ENCODE data around the gene TRIO. TPM values are rescaled to one million over a fixed set of nuclear protein-coding genes. Genes with fewer than 3 reads are reported as not detected.

Gene TRIO
- total and polyA plus RNA-seq, 7 donors, result 18.5 to 77.5 (median 35.0) TPM

GRCh38 chr5:14209222-14209822, 66.2 kb downstream of the TRIO start:
- Histone ChIP-seq H3K9me3 (no peaks in the 10 kb centered on the region), H3K27me3 (ENCODE audit: insufficient read depth in 3 of 3, low read length in 2 of 3) (no peaks in the 10 kb centered on the region), H3K27ac (no peak overlapping the region), H3K36me3 (ENCODE audit: insufficient read depth in 1 of 2, low read depth in 1 of 2) (no peaks in the 10 kb centered on the region), H3K4me1 (peaks cover 74% of the 10 kb centered on the region), H3K4me3 (no peak overlapping the region)
- no peak for TF ChIP-seq CTCF (IDR thresholded peaks at IDR 0.05)
- intact Hi-C loops (cut with DNase I), result no loop called here
- WGBS, 3 donors, result 92 to 95% (median 94%) methylated on average over 9 of the region's 9 CpGs
- ATAC-seq (no peak), DNase-seq (no peak)

DNA sequence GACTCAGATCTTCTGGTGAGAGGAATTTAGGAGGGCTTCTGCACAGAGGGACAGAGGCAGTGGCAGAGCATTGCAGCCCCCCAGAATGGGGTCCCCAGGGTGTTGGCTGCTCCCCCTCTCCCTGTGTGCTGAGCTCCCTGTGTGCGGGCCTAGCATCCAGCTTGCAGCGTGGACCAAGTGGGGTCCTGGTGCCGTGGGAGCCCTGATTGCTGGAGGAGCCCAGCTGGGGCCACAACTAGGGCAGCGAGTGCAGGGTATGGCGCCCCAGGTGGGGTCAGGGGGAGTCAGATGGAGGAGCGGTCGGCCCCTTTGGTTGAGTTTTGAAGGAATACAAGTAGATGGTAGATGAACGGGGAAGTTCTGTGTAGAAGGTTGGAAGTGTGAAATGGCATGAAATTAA, 66.7 kb downstream of the TRIO start:
- intact Hi-C loops (cut with DNase I), result no loop called here
- Histone ChIP-seq H3K27ac (no peak overlapping the region), H3K4me3 (no peak overlapping the region), H3K36me3 (ENCODE audit: insufficient read depth in 1 of 2, low read depth in 1 of 2) (no peaks in the 10 kb centered on the region), H3K4me1 (peaks cover 69% of the 10 kb centered on the region), H3K27me3 (ENCODE audit: insufficient read depth in 3 of 3, low read length in 2 of 3) (no peaks in the 10 kb centered on the region), H3K9me3 (no peaks in the 10 kb centered on the region)
- WGBS, 3 donors, result 96 to 97% (median 96%) methylated on average over 8 of the region's 8 CpGs
- no peak for DNase-seq
- TF ChIP-seq CTCF (IDR thresholded peaks at IDR 0.05), result no peak
- ATAC-seq, result no peak

GRCh38 chr5:14210729-14211128, 67.6 kb downstream of the TRIO start:
- intact Hi-C loops (cut with DNase I), result no loop called here
- no peak overlapping the region for H3K27ac ChIP-seq
- H3K4me1 ChIP-seq, result peaks cover 62% of the 10 kb centered on the region
- no peak for ATAC-seq
- no peak overlapping the region for H3K4me3 ChIP-seq
- H3K36me3 ChIP-seq (ENCODE audit: insufficient read depth in 1 of 2, low read depth in 1 of 2), result no peaks in the 10 kb centered on the region
- H3K9me3 ChIP-seq, result no peaks in the 10 kb centered on the region
- DNase-seq, result no peak
- 65 to 80% (median 74%) methylated on average over 4 of the region's 4 CpGs for WGBS, 3 donors
- TF ChIP-seq CTCF (IDR thresholded peaks at IDR 0.05), result no peak
- H3K27me3 ChIP-seq (ENCODE audit: insufficient read depth in 3 of 3, low read length in 2 of 3), result no peaks in the 10 kb centered on the region

- DNase-seq (no peak), ATAC-seq (no peak)
- no peak overlapping the region for H3K4me3 ChIP-seq
- no peak overlapping the region for H3K27ac ChIP-seq
- no peak for TF ChIP-seq CTCF (IDR thresholded peaks at IDR 0.05)
- intact Hi-C loops (cut with DNase I), result no loop called here
- WGBS, 3 donors, result 41 to 60% (median 46%) methylated on average over 5 of the region's 5 CpGs
- H3K4me1 ChIP-seq, result peaks cover 69% of the 10 kb centered on the region
- no peaks in the 10 kb centered on the region for H3K27me3 ChIP-seq (ENCODE audit: insufficient read depth in 3 of 3, low read length in 2 of 3)
- no peaks in the 10 kb centered on the region for H3K36me3 ChIP-seq (ENCODE audit: insufficient read depth in 1 of 2, low read depth in 1 of 2)
- H3K9me3 ChIP-seq, result no peaks in the 10 kb centered on the region
These were observed 69.0 kb downstream of the TRIO start for GRCh38 chr5:14211818-14212803.

Measured in psoas muscle (tissue), 8 donors.